Measurements from ENCODE around the gene BIN1.

BIN1 gene

DNA sequence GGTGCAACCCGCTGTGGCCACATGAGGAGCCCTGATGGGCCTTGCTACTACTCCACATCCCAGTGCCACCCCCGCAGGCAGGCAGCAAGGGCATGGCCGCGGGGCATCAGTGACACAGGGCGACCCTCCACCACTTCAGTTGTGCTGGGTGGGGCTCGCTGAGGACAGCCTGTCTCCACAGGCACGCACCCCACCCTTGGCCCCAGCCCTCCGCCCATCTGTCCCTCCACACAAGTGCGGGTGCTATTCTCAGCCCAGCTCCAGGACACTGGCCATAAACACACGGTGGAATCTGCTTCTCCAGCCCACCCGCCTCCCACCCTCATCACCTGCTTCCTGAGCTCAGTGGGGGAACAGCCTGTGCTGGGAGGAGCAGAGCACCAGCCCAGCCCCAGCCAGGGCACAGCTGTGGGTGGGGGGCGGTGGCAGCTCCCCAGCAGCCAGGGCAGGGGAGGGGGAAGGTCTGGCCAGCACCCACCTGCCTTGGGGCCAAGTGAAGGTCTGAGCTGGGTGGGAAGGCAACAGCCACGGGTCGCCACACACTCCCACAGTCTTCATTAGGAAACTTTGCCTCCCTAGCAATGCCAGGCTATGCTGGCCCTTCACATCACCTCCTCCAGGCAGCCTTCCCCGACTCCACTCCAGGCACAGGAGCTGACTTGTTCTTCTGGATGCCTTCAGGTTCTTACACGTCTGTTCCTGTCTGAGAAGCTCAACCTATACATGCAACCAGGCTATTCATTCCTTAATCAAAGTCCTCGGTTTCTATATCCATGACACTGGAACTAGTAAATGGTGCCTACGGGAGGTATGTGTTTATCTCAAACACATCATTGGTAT lies 16.5 kb downstream of the BIN1 start:
- no peak for DNase-seq (ENCODE audit: low read depth)

GRCh38 chr2:127089478-127090235 lies 17.3 kb downstream of the BIN1 start:
- no peak for DNase-seq (ENCODE audit: low read depth)

DNA sequence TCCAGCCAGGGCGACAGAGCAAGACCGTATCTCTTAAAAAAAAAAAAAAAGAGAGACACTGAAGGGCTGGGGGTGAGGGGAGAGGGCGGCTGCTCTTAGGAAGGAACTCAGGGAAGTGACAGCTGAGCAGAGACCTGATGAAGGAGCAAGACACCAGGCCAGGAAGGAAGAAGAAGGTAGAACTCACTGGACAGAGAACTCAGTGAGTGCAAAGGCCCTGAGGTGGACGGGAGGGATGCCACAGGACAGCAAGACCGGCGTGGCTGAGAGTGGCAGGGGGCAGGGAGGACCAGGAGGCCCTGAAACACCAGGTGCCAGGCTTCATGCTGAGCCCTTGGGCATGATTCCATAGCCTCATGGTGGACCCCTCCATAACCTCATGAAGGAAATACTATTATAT lies 18.2 kb downstream of the BIN1 start:
- no peak for DNase-seq (ENCODE audit: low read depth)

GRCh38 chr2:127087791-127088495 lies 19.0 kb downstream of the BIN1 start:
- DNase-seq (ENCODE audit: low read depth): no peak

- DNase-seq (ENCODE audit: low read depth): no peak
Observed at GRCh38 chr2:127086990-127087790, 19.8 kb downstream of the BIN1 start.

GRCh38 chr2:127085317-127085681 lies 21.7 kb downstream of the BIN1 start:
- no peak for DNase-seq (ENCODE audit: low read depth)

DNA sequence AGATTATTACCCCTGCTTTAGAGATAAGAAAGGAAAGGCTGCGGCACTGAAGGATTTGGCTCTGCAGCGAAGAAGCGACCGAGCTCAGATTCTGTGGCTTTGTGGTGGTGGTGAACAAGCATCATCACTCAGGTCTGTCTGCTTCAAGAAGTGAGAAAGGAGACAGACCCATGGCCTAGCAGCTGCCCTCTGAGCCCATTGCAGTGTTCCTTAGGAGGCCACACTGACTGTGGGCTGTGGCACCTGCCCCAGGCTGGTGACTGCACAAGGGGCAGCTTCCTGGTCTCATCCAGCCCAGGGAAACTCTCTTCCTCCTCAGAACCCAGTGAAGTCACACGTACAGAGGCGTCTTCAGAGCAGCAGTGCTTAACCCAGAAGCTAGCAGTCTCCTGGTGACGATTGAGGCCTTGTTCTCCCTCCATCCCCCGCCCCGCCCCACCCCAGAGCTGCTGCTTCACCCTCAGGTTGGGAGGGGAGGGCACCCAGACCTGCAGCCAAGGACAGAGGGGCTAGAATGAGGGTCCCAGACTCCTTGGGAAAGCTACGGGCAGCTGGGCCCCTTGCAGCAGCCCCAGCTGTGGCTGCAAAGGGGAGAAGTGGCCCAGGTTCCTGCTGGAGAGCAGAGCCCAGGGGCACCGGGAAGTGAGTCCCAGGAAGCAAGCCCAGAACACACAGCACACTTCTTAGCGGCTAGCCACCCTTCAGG lies 22.2 kb downstream of the BIN1 start:
- DNase-seq (ENCODE audit: low read depth): no peak

GRCh38 chr2:127083819-127084503 lies 23.0 kb downstream of the BIN1 start:
- no peak for DNase-seq (ENCODE audit: low read depth)

DNA sequence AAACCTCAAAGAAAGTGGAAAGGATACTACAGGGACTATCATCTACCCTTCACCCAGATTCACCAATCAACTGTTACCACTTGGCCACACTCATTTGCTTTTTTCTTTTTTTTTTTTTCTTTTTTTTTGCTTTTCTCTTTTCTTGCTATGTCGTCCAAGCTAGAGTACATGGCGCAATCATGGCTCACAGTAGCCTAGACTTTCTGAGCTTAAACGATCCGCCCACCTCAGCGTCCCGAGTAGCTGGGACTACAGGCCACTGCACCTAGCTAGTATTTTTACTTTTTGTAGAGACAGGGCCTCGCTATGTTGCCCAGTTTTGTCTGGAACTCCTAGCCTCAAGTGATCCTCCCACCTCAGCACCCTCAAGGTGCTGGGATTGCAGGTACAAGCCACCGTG lies 24.0 kb downstream of the BIN1 start:
- DNase-seq (ENCODE audit: low read depth): no peak

- peak; percentile 56 for DNase-seq (ENCODE audit: low read depth)
Observed at GRCh38 chr2:127081826-127082633, 24.9 kb downstream of the BIN1 start.

GRCh38 chr2:127080938-127081755 lies 25.8 kb downstream of the BIN1 start:
- peak; percentile 54 for DNase-seq (ENCODE audit: low read depth)

- peak; percentile 57 for DNase-seq (ENCODE audit: low read depth)
Observed at GRCh38 chr2:127080226-127080937, 26.6 kb downstream of the BIN1 start.

DNA sequence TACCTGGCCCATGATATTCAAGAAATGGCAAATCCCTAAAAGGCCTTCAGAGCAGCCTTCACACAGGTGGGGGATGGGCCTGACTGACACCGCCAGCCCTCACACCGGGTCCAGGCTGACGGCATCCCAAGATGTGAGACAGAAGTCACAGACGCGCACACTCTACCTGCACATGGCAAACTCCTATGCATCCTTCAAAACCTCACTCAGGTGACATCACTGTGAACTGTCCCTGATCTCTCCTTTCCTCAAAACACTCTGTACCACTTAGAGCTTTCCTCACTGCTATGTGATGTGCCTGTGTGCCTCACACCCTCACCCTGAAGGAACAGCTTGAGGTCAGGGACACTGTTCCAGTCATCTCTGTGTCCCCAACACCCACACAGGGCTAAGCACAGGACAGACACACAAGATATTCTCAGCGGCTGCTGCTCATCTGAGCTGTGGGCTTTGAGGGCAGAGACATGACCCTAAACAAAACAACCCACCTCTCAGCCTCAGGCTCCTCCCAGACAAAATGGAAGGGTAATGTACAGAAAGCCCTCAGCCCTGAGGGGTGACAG lies 27.5 kb downstream of the BIN1 start:
- DNase-seq (ENCODE audit: low read depth): no peak

DNA sequence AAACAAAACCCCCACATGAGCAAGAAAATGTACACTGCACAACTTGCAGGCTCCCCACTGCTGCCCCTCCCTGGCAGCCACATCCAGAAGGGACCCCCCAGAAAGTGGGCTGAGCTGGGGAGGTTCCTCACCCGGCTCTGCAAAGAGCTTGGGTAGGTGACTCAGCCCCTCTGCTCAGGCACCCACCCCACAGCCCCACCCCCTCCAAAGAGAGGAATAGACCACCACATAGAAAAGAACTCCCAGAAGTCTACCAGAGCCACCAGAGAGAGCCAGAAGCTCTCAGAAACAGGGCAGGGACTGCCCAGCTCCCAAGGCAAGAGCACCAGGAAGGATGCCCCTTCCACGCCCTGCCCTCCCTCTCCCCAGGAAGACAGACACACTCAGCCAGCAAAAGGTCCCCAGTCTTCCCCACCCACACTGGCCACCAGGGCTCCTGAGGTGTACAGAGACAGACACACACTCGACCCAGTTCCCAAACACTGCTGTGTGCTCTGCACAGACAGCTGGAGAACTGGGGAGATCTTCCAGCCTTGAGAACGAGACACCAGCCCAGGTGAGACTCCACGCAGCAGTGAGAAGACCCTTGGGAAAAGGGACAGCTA lies 28.2 kb downstream of the BIN1 start:
- no peak for DNase-seq (ENCODE audit: low read depth)

DNA sequence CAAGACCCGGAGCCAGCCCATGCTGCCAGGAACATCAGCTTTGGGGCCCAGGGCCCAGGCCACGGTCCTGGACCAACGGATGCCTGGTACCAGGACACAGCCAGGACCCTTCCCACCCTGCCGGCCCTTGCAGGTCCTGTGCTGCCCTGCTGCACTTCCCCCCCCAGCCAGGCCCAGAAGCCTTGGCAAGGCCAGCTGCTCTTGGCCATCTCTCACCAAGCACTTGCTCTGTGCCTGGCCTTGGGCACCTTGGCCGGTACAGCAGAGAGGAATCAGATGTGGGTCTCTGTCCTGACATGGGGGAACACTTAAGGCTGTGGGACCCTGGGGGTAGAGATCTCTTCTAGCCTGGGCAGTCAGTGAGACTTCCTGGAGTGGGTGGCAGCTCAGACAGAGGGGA lies 28.9 kb downstream of the BIN1 start:
- no peak for DNase-seq (ENCODE audit: low read depth)

DNA sequence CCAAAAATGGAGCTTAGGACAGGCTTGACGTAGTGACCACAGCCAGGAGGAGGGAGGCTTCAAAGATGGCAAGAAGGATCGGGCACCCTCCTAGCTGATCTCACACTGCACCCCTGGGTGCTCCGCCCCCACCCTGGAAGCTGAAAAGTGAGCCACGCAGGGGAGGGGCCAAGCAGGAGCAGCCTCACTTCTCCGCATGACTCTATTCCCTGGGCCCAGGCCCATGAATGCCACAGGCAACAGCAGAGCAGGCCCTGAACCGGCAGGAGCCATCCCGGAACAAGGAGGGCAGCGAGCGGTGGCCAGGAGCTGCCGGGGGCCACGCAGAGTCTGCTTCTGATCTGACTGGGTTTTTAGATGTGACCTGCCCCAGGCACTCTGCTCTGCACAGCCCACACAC lies 30.0 kb downstream of the BIN1 start:
- DNase-seq (ENCODE audit: low read depth): no peak

DNA sequence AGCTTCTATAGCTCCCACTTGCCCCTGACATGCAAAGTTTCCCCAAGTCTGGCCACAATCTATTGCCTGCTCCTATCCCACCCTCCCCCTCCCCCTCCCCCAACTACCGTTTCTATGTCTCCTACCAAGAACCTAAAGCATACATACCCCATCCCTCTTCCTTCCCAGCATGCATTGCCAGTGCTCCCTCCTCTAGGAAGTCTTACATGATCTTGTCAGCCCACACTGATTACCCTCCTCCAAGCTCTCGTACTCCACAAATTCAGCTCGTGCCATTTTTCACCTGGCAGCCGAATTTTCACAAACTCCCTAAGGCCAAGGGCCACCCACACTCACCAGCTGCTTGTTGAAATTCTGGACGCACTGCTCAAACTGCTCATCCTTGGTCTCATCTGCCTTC lies 30.7 kb downstream of the BIN1 start:
- DNase-seq (ENCODE audit: low read depth): no peak

GRCh38 chr2:127075821-127076220 lies 31.1 kb downstream of the BIN1 start:
- DNase-seq (ENCODE audit: low read depth): no peak
